HG03135 (cell line): ENCODE measurements around the gene CEP104.
"Not testable (repeated sequence)": the region's sequence is repeated elsewhere in the genome, so short reads cannot be mapped to it uniquely, and the experiment has no call there.

ENCODE experiments used
- ATAC-seq: cut with Tn5 transposase; IDR thresholded peaks from one replicate; pipeline ENCODE4 v1.9.1; 2021; ENCODE audit warnings: mild to moderate bottlenecking, moderate library complexity; ENCODE audit not compliant: unreplicated experiment

CEP104 gene

GRCh38 chr1:3828391-3828790, 28.6 kb downstream of the CEP104 start:
- ATAC-seq, result no peak

GRCh38 chr1:3827813-3828307, 29.2 kb downstream of the CEP104 start:
- ATAC-seq, result no peak

GRCh38 chr1:3825356-3825755, 31.7 kb downstream of the CEP104 start:
- ATAC-seq, result no peak

- no peak for ATAC-seq
Measured at GRCh38 chr1:3824650-3825049, 32.4 kb downstream of the CEP104 start.

- no peak for ATAC-seq
Measured at GRCh38 chr1:3822421-3822820, 34.6 kb downstream of the CEP104 start.

GRCh38 chr1:3821908-3822307, 35.1 kb downstream of the CEP104 start:
- ATAC-seq, result no peak

- ATAC-seq, result no peak
Measured at GRCh38 chr1:3821447-3821846, 35.6 kb downstream of the CEP104 start.

- no peak for ATAC-seq
Measured at GRCh38 chr1:3821004-3821403, 36.0 kb downstream of the CEP104 start.

GRCh38 chr1:3820316-3820715, 36.7 kb downstream of the CEP104 start:
- no peak for ATAC-seq

GRCh38 chr1:3819771-3820200, 37.2 kb downstream of the CEP104 start:
- ATAC-seq, result no peak

- no peak for ATAC-seq
Measured at GRCh38 chr1:3817821-3818597, 39.0 kb downstream of the CEP104 start.

GRCh38 chr1:3817138-3817740, 39.8 kb downstream of the CEP104 start:
- ATAC-seq, result no peak

GRCh38 chr1:3816331-3817137, 40.5 kb downstream of the CEP104 start:
- ATAC-seq, result no peak

- ATAC-seq, result no peak
Measured at GRCh38 chr1:3814771-3815561, 42.0 kb downstream of the CEP104 start.

GRCh38 chr1:3814065-3814464, 42.9 kb downstream of the CEP104 start:
- ATAC-seq, result no peak

- no peak for ATAC-seq
Measured at GRCh38 chr1:3811595-3811911, 45.5 kb downstream of the CEP104 start.

- ATAC-seq, result not testable (repeated sequence)
Measured at GRCh38 chr1:3810149-3810761, 46.8 kb downstream of the CEP104 start.

- no peak for ATAC-seq
Measured at GRCh38 chr1:3809680-3810079, 47.3 kb downstream of the CEP104 start.

GRCh38 chr1:3807769-3808168, 49.2 kb downstream of the CEP104 start:
- ATAC-seq, result no peak

- ATAC-seq, result no peak
Measured at GRCh38 chr1:3805038-3805437, 52.0 kb downstream of the CEP104 start.

GRCh38 chr1:3804627-3804944, 52.4 kb downstream of the CEP104 start:
- not testable (repeated sequence) for ATAC-seq
